HG03108 (cell line): ENCODE measurements around the gene FAIM2.
"Not testable (repeated sequence)": the region's sequence is repeated elsewhere in the genome, so short reads cannot be mapped to it uniquely, and the experiment has no call there.

ENCODE experiments used
- ATAC-seq: cut with Tn5 transposase; IDR thresholded peaks from one replicate; pipeline ENCODE4 v1.9.1; 2021; ENCODE audit warnings: moderate library complexity; ENCODE audit not compliant: unreplicated experiment

FAIM2 gene

GRCh38 chr12:49881415-49882247 lies 22.1 kb downstream of the FAIM2 start:
- ATAC-seq, result no peak

- no peak for ATAC-seq
These were observed 22.8 kb downstream of the FAIM2 start for GRCh38 chr12:49880756-49881414.

- not testable (repeated sequence) for ATAC-seq
These were observed 24.6 kb downstream of the FAIM2 start for GRCh38 chr12:49879065-49879464.

GRCh38 chr12:49878021-49878420 lies 25.7 kb downstream of the FAIM2 start:
- no peak for ATAC-seq

GRCh38 chr12:49877066-49877465 lies 26.6 kb downstream of the FAIM2 start:
- no peak for ATAC-seq

GRCh38 chr12:49876070-49876469 lies 27.6 kb downstream of the FAIM2 start:
- no peak for ATAC-seq

- ATAC-seq, result no peak
These were observed 28.5 kb downstream of the FAIM2 start for GRCh38 chr12:49875115-49875720.

- no peak for ATAC-seq
These were observed 29.4 kb downstream of the FAIM2 start for GRCh38 chr12:49874142-49874897.

GRCh38 chr12:49873361-49873934 lies 30.3 kb downstream of the FAIM2 start:
- no peak for ATAC-seq

GRCh38 chr12:49872781-49873181 lies 30.9 kb downstream of the FAIM2 start:
- no peak for ATAC-seq

GRCh38 chr12:49872381-49872780 lies 31.3 kb downstream of the FAIM2 start:
- no peak for ATAC-seq

GRCh38 chr12:49871811-49872251 lies 31.9 kb downstream of the FAIM2 start:
- not testable (repeated sequence) for ATAC-seq

- ATAC-seq, result no peak
These were observed 32.5 kb downstream of the FAIM2 start for GRCh38 chr12:49871263-49871561.

GRCh38 chr12:49870501-49871262 lies 33.0 kb downstream of the FAIM2 start:
- ATAC-seq, result no peak

GRCh38 chr12:49869816-49870500 lies 33.7 kb downstream of the FAIM2 start:
- no peak for ATAC-seq

- ATAC-seq, result no peak
These were observed 34.5 kb downstream of the FAIM2 start for GRCh38 chr12:49868952-49869815.

- ATAC-seq, result no peak
These were observed 35.3 kb downstream of the FAIM2 start for GRCh38 chr12:49868449-49868848.

- ATAC-seq, result no peak
These were observed 35.9 kb downstream of the FAIM2 start for GRCh38 chr12:49867570-49868341.
